ENCODE measurements around the gene MUC21. TPM values are rescaled to one million over a fixed set of nuclear protein-coding genes. Genes with fewer than 3 reads are reported as not detected.

Gene MUC21
- total RNA-seq, 1 experiment from 2014 or later = not detected

DNA sequence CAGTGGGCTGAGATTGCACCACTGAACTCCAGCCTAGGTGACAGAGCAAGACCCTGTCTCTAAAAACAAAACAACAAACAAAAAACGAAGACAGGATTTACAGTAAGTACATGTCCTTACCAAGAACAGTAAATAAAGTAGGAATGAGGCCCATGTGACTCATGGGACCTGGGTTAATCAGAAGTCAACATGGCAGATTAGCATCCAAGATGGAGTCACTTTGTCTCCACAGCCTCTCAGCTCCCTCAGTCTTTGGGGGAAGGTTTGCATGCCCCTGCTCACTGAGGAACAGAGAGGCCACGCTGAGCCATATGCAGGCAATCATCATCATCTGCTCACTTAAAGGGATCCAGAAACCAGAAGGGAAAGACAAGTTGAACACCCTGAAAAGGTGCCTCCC is 19.0 kb downstream of the MUC21 start:
- H4K20me1 ChIP-seq (ENCODE audit: low read length) = no peaks in the 10 kb centered on the region
- CTCF ChIA-PET = no interaction called here

GRCh38 chr6:31004794-31005193 is 21.3 kb downstream of the MUC21 start:
- Histone ChIP-seq H3F3A (ENCODE audit: low read length, unreplicated experiment) (no peaks in the 10 kb centered on the region), H3K79me2 (ENCODE audit: low read length) (no peaks in the 10 kb centered on the region), H3K9me3 (ENCODE audit: low read length) (no peaks in the 10 kb centered on the region), H3K4me1 (ENCODE audit: insufficient read depth, low read length) (peaks cover 38% of the 10 kb centered on the region), H3K9me2 (replicated peaks; ENCODE audit: low read length) (no peaks in the 10 kb centered on the region), H4K20me1 (ENCODE audit: low read length) (no peaks in the 10 kb centered on the region), H3K4me3 (ENCODE audit: low read length) (no peak overlapping the region), H2AFZ (ENCODE audit: low read length) (no peak overlapping the region; the same call in 1 of the 2 replicates), H3K9ac (ENCODE audit: low read length) (no peak overlapping the region), H3K27ac (ENCODE audit: low read length) (peak overlapping the region; percentile 52), H3K4me2 (ENCODE audit: low read length) (no peak overlapping the region), H3K36me3 (ENCODE audit: low read depth, low read length) (no peaks in the 10 kb centered on the region), H3K27me3 (ENCODE audit: low read length) (no peaks in the 10 kb centered on the region)
- BruUV-seq (replicated peaks) = TSS peak; percentile 47
- POLR2A ChIA-PET (ENCODE audit: unreplicated experiment) = no interaction called here
- no peak for TF ChIP-seq EZH2 (IDR thresholded peaks at IDR 0.05; ENCODE audit: low read length, unreplicated experiment)
- intact Hi-C loops (cut with micrococcal nuclease) = no loop called here
- CTCF ChIA-PET = interaction anchor here (0.7 kb wide), 1 partner anchor 66 kb away, joined by 3 read pairs; no protein-coding TSS in a partner anchor
- DNase-seq = no peak
- no peak for ATAC-seq

More for the DNA sequence above, 19.0 kb downstream of the MUC21 start:
- Histone ChIP-seq H3K9me3 (ENCODE audit: low read length) (no peaks in the 10 kb centered on the region), H3K4me3 (ENCODE audit: low read length) (no peak overlapping the region), H3K27me3 (ENCODE audit: low read length) (no peaks in the 10 kb centered on the region), H3K79me2 (ENCODE audit: low read length) (no peaks in the 10 kb centered on the region), H3K27ac (ENCODE audit: low read length) (no peak overlapping the region), H3K4me1 (ENCODE audit: insufficient read depth, low read length) (peaks cover 37% of the 10 kb centered on the region), H3F3A (ENCODE audit: low read length, unreplicated experiment) (no peaks in the 10 kb centered on the region), H3K4me2 (ENCODE audit: low read length) (no peak overlapping the region), H2AFZ (ENCODE audit: low read length) (no peak overlapping the region), H3K9me2 (replicated peaks; ENCODE audit: low read length) (no peaks in the 10 kb centered on the region), H3K36me3 (ENCODE audit: low read depth, low read length) (no peaks in the 10 kb centered on the region), H3K9ac (ENCODE audit: low read length) (no peak overlapping the region)
- ATAC-seq (no peak), DNase-seq (peak; percentile 19)
- POLR2A ChIA-PET (ENCODE audit: unreplicated experiment) = no interaction called here
- intact Hi-C loops (cut with micrococcal nuclease) = no loop called here
- no peak for TF ChIP-seq EZH2phosphoT487 (IDR thresholded peaks at IDR 0.05; ENCODE audit: borderline replicate concordance, low read length)
- BruUV-seq (replicated peaks) = no TSS peak

- Histone ChIP-seq H3K9me3 (ENCODE audit: low read length) (no peaks in the 10 kb centered on the region), H3K4me2 (ENCODE audit: low read length) (no peak overlapping the region), H3K79me2 (ENCODE audit: low read length) (no peaks in the 10 kb centered on the region), H4K20me1 (ENCODE audit: low read length) (no peaks in the 10 kb centered on the region), H3K27ac (ENCODE audit: low read length) (no peak overlapping the region), H2AFZ (ENCODE audit: low read length) (no peak overlapping the region), H3K9ac (ENCODE audit: low read length) (no peak overlapping the region), H3K9me2 (replicated peaks; ENCODE audit: low read length) (no peaks in the 10 kb centered on the region), H3K4me1 (ENCODE audit: insufficient read depth, low read length) (peaks cover 45% of the 10 kb centered on the region), H3F3A (ENCODE audit: low read length, unreplicated experiment) (no peaks in the 10 kb centered on the region), H3K27me3 (ENCODE audit: low read length) (no peaks in the 10 kb centered on the region), H3K36me3 (ENCODE audit: low read depth, low read length) (no peaks in the 10 kb centered on the region), H3K4me3 (ENCODE audit: low read length) (no peak overlapping the region)
- ChIA-PET CTCF (no interaction called here), POLR2A (ENCODE audit: unreplicated experiment) (no interaction called here)
- no peak for ATAC-seq
- TF ChIP-seq EZH2phosphoT487 (IDR thresholded peaks at IDR 0.05; ENCODE audit: borderline replicate concordance, low read length) = no peak
- TF ChIP-seq, protein P1, sequence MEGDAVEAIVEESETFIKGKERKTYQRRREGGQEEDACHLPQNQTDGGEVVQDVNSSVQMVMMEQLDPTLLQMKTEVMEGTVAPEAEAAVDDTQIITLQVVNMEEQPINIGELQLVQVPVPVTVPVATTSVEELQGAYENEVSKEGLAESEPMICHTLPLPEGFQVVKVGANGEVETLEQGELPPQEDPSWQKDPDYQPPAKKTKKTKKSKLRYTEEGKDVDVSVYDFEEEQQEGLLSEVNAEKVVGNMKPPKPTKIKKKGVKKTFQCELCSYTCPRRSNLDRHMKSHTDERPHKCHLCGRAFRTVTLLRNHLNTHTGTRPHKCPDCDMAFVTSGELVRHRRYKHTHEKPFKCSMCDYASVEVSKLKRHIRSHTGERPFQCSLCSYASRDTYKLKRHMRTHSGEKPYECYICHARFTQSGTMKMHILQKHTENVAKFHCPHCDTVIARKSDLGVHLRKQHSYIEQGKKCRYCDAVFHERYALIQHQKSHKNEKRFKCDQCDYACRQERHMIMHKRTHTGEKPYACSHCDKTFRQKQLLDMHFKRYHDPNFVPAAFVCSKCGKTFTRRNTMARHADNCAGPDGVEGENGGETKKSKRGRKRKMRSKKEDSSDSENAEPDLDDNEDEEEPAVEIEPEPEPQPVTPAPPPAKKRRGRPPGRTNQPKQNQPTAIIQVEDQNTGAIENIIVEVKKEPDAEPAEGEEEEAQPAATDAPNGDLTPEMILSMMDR (conservative IDR thresholded peaks at IDR 0.05; ENCODE audit: low read depth, low read length) = no peak
- no TSS peak for BruUV-seq (replicated peaks)
- DNase-seq = no peak
- intact Hi-C loops (cut with micrococcal nuclease) = no loop called here
These were observed 21.9 kb downstream of the MUC21 start for GRCh38 chr6:31005249-31006020.

Measured in PC-3 (cell line).